ENCODE data around the gene MZT1.
A peak's percentile ranks its signal among the peaks of the same experiment; 100 is the strongest.
"Not testable (repeated sequence)": the region's sequence is repeated elsewhere in the genome, so short reads cannot be mapped to it uniquely, and the experiment has no call there.

MZT1 gene

GRCh38 chr13:72727417-72728289 is at the start of gene MZT1, which contains the start of gene BORA:
Gene MZT1 (minus strand): TSS chr13:72727629. CDS start chr13:72727602, 27 bp downstream.
Gene BORA (plus strand): TSS chr13:72727923. CDS start chr13:72728941, 1,018 bp downstream.
- peak; percentile 89 for DNase-seq

GRCh38 chr13:72774019-72774418 is 46.6 kb upstream of the MZT1 start:
- no peak for DNase-seq

GRCh38 chr13:72763411-72763810 is 36.0 kb upstream of the MZT1 start:
- DNase-seq: no peak

- no peak for DNase-seq
Measured at GRCh38 chr13:72760189-72760588, 32.8 kb upstream of the MZT1 start.

GRCh38 chr13:72757792-72758535 is 30.5 kb upstream of the MZT1 start:
- DNase-seq: no peak

- DNase-seq: no peak
Measured at GRCh38 chr13:72754111-72754510, 26.7 kb upstream of the MZT1 start.

- DNase-seq: no peak
Measured at GRCh38 chr13:72751220-72751619, 23.8 kb upstream of the MZT1 start.

GRCh38 chr13:72745260-72745659 is 17.8 kb upstream of the MZT1 start:
- no peak for DNase-seq

GRCh38 chr13:72740015-72740414 is 12.6 kb upstream of the MZT1 start:
- DNase-seq: no peak

- no peak for DNase-seq
Measured at GRCh38 chr13:72737033-72737432, 9.6 kb upstream of the MZT1 start.

GRCh38 chr13:72728290-72728605 is 819 bp upstream of the MZT1 start:
- DNase-seq: no peak

GRCh38 chr13:72726726-72727416 is 558 bp downstream of the MZT1 start:
- DNase-seq: peak; percentile 2

- DNase-seq: not testable (repeated sequence)
Measured at GRCh38 chr13:72726185-72726584, 1.2 kb downstream of the MZT1 start.

- DNase-seq: no peak
Measured at GRCh38 chr13:72716776-72717175, 10.7 kb downstream of the MZT1 start.

GRCh38 chr13:72700509-72700908 is 26.9 kb downstream of the MZT1 start:
- DNase-seq: no peak

- no peak for DNase-seq
Measured at GRCh38 chr13:72698164-72698563, 29.3 kb downstream of the MZT1 start.

GRCh38 chr13:72696579-72696978 is 30.9 kb downstream of the MZT1 start:
- DNase-seq: no peak

GRCh38 chr13:72694314-72694713 is 33.1 kb downstream of the MZT1 start:
- no peak for DNase-seq

- no peak for DNase-seq
Measured at GRCh38 chr13:72693832-72694231, 33.6 kb downstream of the MZT1 start.

- no peak for DNase-seq
Measured at GRCh38 chr13:72692884-72693514, 34.4 kb downstream of the MZT1 start.

GRCh38 chr13:72689181-72689696 is 38.2 kb downstream of the MZT1 start:
- DNase-seq: no peak

GRCh38 chr13:72686766-72687165 is 40.7 kb downstream of the MZT1 start:
- DNase-seq: no peak

GRCh38 chr13:72680353-72680752 is 47.1 kb downstream of the MZT1 start:
- no peak for DNase-seq
